GM21390 (cell line): ENCODE data around the gene RALGAPA2.

Experiments
- ATAC-seq: cut with Tn5 transposase; IDR thresholded peaks from one replicate; pipeline ENCODE4 v1.9.1; 2021; ENCODE audit not compliant: unreplicated experiment

The RALGAPA2 gene

GRCh38 chr20:20446001-20446400 lies 266.4 kb downstream of the RALGAPA2 start:
- ATAC-seq: no peak

- no peak for ATAC-seq
Measured at GRCh38 chr20:20443504-20443903, 268.9 kb downstream of the RALGAPA2 start.

- no peak for ATAC-seq
Measured at GRCh38 chr20:20442466-20442865, 270.0 kb downstream of the RALGAPA2 start.

- ATAC-seq: no peak
Measured at GRCh38 chr20:20440886-20441658, 271.4 kb downstream of the RALGAPA2 start.

- ATAC-seq: no peak
Measured at GRCh38 chr20:20440481-20440880, 272.0 kb downstream of the RALGAPA2 start.

GRCh38 chr20:20439602-20440190 lies 272.7 kb downstream of the RALGAPA2 start:
- no peak for ATAC-seq

GRCh38 chr20:20437314-20437713 lies 275.1 kb downstream of the RALGAPA2 start:
- no peak for ATAC-seq

GRCh38 chr20:20436689-20437088 lies 275.8 kb downstream of the RALGAPA2 start:
- no peak for ATAC-seq

GRCh38 chr20:20435453-20435852 lies 277.0 kb downstream of the RALGAPA2 start:
- no peak for ATAC-seq

- no peak for ATAC-seq
Measured at GRCh38 chr20:20432618-20433286, 279.7 kb downstream of the RALGAPA2 start.

GRCh38 chr20:20430066-20430465 lies 282.4 kb downstream of the RALGAPA2 start:
- no peak for ATAC-seq

- no peak for ATAC-seq
Measured at GRCh38 chr20:20428067-20428466, 284.4 kb downstream of the RALGAPA2 start.

- ATAC-seq: no peak
Measured at GRCh38 chr20:20427227-20427864, 285.1 kb downstream of the RALGAPA2 start.

GRCh38 chr20:20426655-20426907 lies 285.9 kb downstream of the RALGAPA2 start:
- ATAC-seq: no peak

- ATAC-seq: no peak
Measured at GRCh38 chr20:20425823-20426654, 286.4 kb downstream of the RALGAPA2 start.

- ATAC-seq: no peak
Measured at GRCh38 chr20:20423117-20423516, 289.3 kb downstream of the RALGAPA2 start.

- no peak for ATAC-seq
Measured at GRCh38 chr20:20417876-20418676, 294.4 kb downstream of the RALGAPA2 start.

GRCh38 chr20:20415321-20415720 lies 297.1 kb downstream of the RALGAPA2 start:
- ATAC-seq: no peak

GRCh38 chr20:20414640-20415220 lies 297.7 kb downstream of the RALGAPA2 start:
- ATAC-seq: no peak

- no peak for ATAC-seq
Measured at GRCh38 chr20:20413810-20414281, 298.6 kb downstream of the RALGAPA2 start.
